HG03095 (cell line): ENCODE measurements around the gene KLK2.
"Not testable (repeated sequence)": the region's sequence is repeated elsewhere in the genome, so short reads cannot be mapped to it uniquely, and the experiment has no call there.

Source experiments
- ATAC-seq: cut with Tn5 transposase; IDR thresholded peaks from one replicate; pipeline ENCODE4 v1.9.1; 2021; ENCODE audit warnings: moderate library complexity; ENCODE audit not compliant: unreplicated experiment

Gene KLK2

GRCh38 chr19:50891253-50891625 is 18.0 kb downstream of the KLK2 start:
- ATAC-seq = no peak

GRCh38 chr19:50893047-50893736 is 20.0 kb downstream of the KLK2 start:
- ATAC-seq = no peak

GRCh38 chr19:50894478-50895356 is 21.5 kb downstream of the KLK2 start:
- no peak for ATAC-seq

- not testable (repeated sequence) for ATAC-seq
Observed at GRCh38 chr19:50896089-50896590, 22.9 kb downstream of the KLK2 start.

- ATAC-seq = peak; percentile 85
Observed at GRCh38 chr19:50896591-50897190, 23.5 kb downstream of the KLK2 start.

GRCh38 chr19:50897191-50897607 is 24.0 kb downstream of the KLK2 start:
- ATAC-seq = peak; percentile 12

GRCh38 chr19:50897612-50898011 is 24.4 kb downstream of the KLK2 start:
- peak; percentile 6 for ATAC-seq

GRCh38 chr19:50898018-50898417 is 24.8 kb downstream of the KLK2 start:
- no peak for ATAC-seq

GRCh38 chr19:50899569-50899968 is 26.3 kb downstream of the KLK2 start:
- no peak for ATAC-seq

GRCh38 chr19:50902640-50903039 is 29.4 kb downstream of the KLK2 start:
- no peak for ATAC-seq

GRCh38 chr19:50906217-50906616 is 33.0 kb downstream of the KLK2 start:
- ATAC-seq = no peak

GRCh38 chr19:50908336-50908735 is 35.1 kb downstream of the KLK2 start:
- no peak for ATAC-seq

GRCh38 chr19:50909240-50910070 is 36.2 kb downstream of the KLK2 start:
- ATAC-seq = no peak

- no peak for ATAC-seq
Observed at GRCh38 chr19:50910722-50911121, 37.5 kb downstream of the KLK2 start.

GRCh38 chr19:50911206-50912101 is 38.2 kb downstream of the KLK2 start, which contains the start of gene KLK4:
Gene KLK4, minus strand, starts transcription at chr19:50911395. Its CDS starts 657 bp downstream, at chr19:50910738.
- no peak for ATAC-seq

GRCh38 chr19:50912102-50912599 is 38.9 kb downstream of the KLK2 start:
- ATAC-seq = no peak

GRCh38 chr19:50912727-50913716 is 39.8 kb downstream of the KLK2 start:
- no peak for ATAC-seq

GRCh38 chr19:50916069-50916468 is 42.8 kb downstream of the KLK2 start:
- no peak for ATAC-seq
